ENCODE data around the gene ESM1.

- TF ChIP-seq CTCF (conservative IDR thresholded peaks at IDR 0.05; ENCODE audit: low read length) = no peak
- no peak for TF ChIP-seq EZH2phosphoT487 (IDR thresholded peaks at IDR 0.05; ENCODE audit: borderline replicate concordance)
Observed at GRCh38 chr5:54986269-54986654, 869 bp upstream of the ESM1 start.

Measured in Loucy (cell line).